GM19468 (cell line): ENCODE results near the gene BTNL8.

Experiments
- ATAC-seq: cut with Tn5 transposase; IDR thresholded peaks from one replicate; pipeline ENCODE4 v1.9.1; 2021; ENCODE audit warnings: mild to moderate bottlenecking, moderate library complexity, moderate number of reproducible peaks; ENCODE audit not compliant: unreplicated experiment; ENCODE audit errors: extremely low read depth

The BTNL8 gene

GRCh38 chr5:180950291-180950949, 51.5 kb downstream of the BTNL8 start:
- ATAC-seq, result no peak

- ATAC-seq, result no peak
Observed at GRCh38 chr5:180959661-180960060, 60.7 kb downstream of the BTNL8 start.

GRCh38 chr5:180960209-180960608, 61.2 kb downstream of the BTNL8 start:
- no peak for ATAC-seq

GRCh38 chr5:180969406-180969805, 70.4 kb downstream of the BTNL8 start:
- ATAC-seq, result no peak

- no peak for ATAC-seq
Observed at GRCh38 chr5:180970336-180970735, 71.4 kb downstream of the BTNL8 start.

GRCh38 chr5:180970875-180971274, 71.9 kb downstream of the BTNL8 start:
- no peak for ATAC-seq

GRCh38 chr5:180974612-180975315, 75.8 kb downstream of the BTNL8 start:
- ATAC-seq, result no peak

GRCh38 chr5:180975338-180975737, 76.4 kb downstream of the BTNL8 start:
- ATAC-seq, result peak; percentile 63

- no peak for ATAC-seq
Observed at GRCh38 chr5:180976518-180976917, 77.6 kb downstream of the BTNL8 start.

- ATAC-seq, result no peak
Observed at GRCh38 chr5:180977852-180978251, 78.9 kb downstream of the BTNL8 start.

GRCh38 chr5:180982008-180982741, 83.2 kb downstream of the BTNL8 start:
- ATAC-seq, result no peak

- ATAC-seq, result no peak
Observed at GRCh38 chr5:180988016-180988415, 89.1 kb downstream of the BTNL8 start.

GRCh38 chr5:180988592-180988991, 89.6 kb downstream of the BTNL8 start, which contains the start of gene BTNL3:
TSS of gene BTNL3 (plus strand) at chr5:180988846. CDS start at chr5:180989029, 183 bp downstream.
- ATAC-seq, result no peak

- ATAC-seq, result no peak
Observed at GRCh38 chr5:180990086-180990881, 91.3 kb downstream of the BTNL8 start.

GRCh38 chr5:180990882-180991242, 91.9 kb downstream of the BTNL8 start:
- no peak for ATAC-seq
